ENCODE data around the gene CCDC43. TPM values are rescaled to one million over a fixed set of nuclear protein-coding genes. Genes with fewer than 3 reads are reported as not detected.
"Not testable (repeated sequence)": the region's sequence is repeated elsewhere in the genome, so short reads cannot be mapped to it uniquely, and the experiment has no call there.

CCDC43 gene
- total RNA-seq, 2 experiments from 2014 or later = 34.4 to 36.7 TPM

DNA sequence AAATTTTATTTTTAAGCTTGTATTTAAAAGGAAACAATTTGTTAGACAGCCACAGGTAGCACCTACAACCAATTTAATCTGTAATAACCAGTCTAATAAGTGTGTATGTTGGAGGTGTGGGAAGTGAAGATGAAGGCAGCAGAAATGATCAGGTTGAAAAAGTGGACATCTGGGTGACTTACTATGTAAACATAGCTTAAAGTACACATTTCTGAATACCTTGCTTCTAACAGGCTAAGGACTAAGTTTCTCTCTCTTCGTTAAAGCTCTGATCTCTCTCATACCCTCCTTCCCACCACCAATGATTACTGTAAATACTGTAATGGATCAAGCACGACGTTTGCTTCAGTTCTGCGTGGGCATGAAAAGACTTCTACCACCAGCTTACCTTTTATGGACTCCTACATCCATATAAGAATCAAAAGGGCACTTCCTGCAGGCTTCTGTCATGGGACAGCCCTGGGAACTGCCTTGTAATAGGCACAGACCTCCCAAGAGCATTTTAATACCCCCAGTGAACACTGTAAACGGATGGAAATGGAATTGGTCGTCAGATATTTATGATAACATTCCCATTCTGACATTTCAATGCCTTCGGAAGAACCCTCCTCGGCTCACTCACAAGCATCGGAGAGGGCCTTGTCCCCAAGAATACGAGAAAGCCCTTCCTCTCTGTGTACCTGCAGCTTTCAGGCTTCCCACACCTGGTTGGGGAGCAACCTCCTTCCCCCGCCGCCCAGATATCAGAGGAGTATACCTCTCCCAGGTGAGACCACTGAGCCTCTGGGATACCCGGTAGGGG is 700 bp downstream of the CCDC43 start:
- peaks cover 26% of the 10 kb centered on the region for H3K4me1 Mint-ChIP-seq
- H3K27me3 Mint-ChIP-seq = no peaks in the 10 kb centered on the region
- no peaks in the 10 kb centered on the region for H3K9me3 Mint-ChIP-seq
- H3K4me3 Mint-ChIP-seq = peak overlapping the region; percentile 99
- peaks cover 4% of the 10 kb centered on the region for H3K36me3 Mint-ChIP-seq
- H3K27ac Mint-ChIP-seq = peak overlapping the region; percentile 94
- DNase-seq = no peak

DNA sequence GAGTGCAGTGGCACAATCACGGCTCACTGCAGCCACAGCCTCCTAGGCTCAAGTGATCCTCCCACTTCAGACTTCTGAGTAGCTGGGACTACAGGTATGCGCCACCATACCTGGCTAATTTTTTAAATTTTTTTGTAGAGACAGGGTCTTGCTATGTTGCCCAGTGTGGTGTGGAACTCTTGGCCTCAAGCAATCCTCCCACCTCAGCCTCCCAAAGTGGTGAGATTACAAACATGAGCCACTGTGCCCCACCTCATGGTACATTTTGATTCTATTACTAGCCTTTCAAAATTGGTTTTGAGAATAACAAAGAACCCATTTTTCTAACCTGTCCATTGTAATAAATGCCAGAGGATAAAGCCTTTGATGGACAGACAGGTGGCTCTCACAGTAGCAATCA is 1.4 kb downstream of the CCDC43 start:
- Mint-ChIP-seq H3K27ac (no peak overlapping the region), H3K4me1 (peaks cover 33% of the 10 kb centered on the region), H3K9me3 (no peaks in the 10 kb centered on the region), H3K36me3 (peaks cover 7% of the 10 kb centered on the region), H3K4me3 (peak overlapping the region; percentile 99), H3K27me3 (no peaks in the 10 kb centered on the region)
- no peak for DNase-seq

DNA sequence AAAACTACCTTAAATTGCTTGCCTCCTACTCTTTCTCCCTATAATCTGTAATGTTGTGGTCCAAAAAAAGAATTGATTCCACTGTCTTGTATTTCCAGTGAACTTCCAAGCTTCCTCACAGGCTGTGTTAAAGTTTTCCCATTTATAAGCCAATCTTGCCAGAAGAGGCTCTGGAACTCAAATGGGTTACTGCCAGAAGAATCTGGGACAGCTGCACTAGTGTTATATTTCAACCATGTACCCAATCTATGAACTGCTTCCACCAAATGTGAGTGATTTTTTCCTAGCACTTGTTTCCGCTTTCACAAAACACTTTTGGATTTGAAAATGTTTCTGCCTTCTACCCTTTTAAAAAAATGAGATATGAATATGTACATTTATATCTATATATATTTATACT is 1.8 kb downstream of the CCDC43 start:
- DNase-seq = no peak
- Mint-ChIP-seq H3K27ac (no peak overlapping the region), H3K4me3 (no peak overlapping the region), H3K27me3 (no peaks in the 10 kb centered on the region), H3K36me3 (peaks cover 10% of the 10 kb centered on the region), H3K9me3 (no peaks in the 10 kb centered on the region), H3K4me1 (peaks cover 35% of the 10 kb centered on the region)

DNA sequence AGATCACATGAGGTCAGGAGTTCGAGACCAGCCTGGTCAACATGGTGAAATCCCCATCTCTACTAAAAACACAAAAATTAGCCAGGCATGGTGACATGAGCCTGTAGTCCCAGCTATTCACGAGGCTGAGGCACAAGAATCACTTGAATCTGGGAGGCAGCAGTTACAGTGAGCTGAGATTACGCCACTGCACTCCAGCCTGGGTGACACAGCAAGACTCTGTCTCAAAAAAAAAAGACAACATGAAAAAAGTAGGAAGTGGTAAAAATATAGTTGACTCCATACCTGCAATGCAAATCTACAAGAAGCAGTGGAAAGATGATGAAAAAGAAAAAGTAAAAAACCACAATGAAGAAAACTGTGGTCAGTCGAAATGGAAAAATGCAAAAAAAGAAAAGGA is 6.3 kb downstream of the CCDC43 start:
- peak overlapping the region; percentile 5 for H3K4me3 Mint-ChIP-seq
- not testable (repeated sequence) for H3K27me3 Mint-ChIP-seq, H3K9me3 Mint-ChIP-seq, DNase-seq
- H3K4me1 Mint-ChIP-seq = peaks cover 23% of the 10 kb centered on the region
- H3K36me3 Mint-ChIP-seq = peaks cover 13% of the 10 kb centered on the region
- H3K27ac Mint-ChIP-seq = peak overlapping the region; percentile 57

DNA sequence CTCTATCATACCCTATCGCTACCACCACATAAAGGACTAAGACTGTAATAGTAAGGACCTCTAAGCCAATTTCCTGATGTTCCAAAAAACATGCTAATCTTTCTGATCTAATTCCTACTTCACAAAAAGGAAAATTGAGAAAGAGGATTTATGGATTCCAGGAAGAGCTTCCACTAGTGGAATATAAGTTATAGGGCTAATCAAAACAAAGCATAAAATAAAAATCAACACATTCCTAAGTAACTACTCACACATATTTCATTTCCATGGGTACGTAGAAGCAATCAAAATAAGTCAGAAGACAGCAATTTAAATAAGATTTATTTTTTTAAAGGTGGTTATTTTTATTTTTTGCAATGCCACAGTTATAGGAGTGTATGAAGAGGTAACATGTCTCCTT is 12.4 kb downstream of the CCDC43 start:
- H3K27me3 Mint-ChIP-seq = no peaks in the 10 kb centered on the region
- no peak for DNase-seq
- peaks cover 3% of the 10 kb centered on the region for H3K36me3 Mint-ChIP-seq
- H3K4me3 Mint-ChIP-seq = no peak overlapping the region
- H3K9me3 Mint-ChIP-seq = no peaks in the 10 kb centered on the region
- peaks cover 3% of the 10 kb centered on the region for H3K4me1 Mint-ChIP-seq
- H3K27ac Mint-ChIP-seq = no peak overlapping the region

DNA sequence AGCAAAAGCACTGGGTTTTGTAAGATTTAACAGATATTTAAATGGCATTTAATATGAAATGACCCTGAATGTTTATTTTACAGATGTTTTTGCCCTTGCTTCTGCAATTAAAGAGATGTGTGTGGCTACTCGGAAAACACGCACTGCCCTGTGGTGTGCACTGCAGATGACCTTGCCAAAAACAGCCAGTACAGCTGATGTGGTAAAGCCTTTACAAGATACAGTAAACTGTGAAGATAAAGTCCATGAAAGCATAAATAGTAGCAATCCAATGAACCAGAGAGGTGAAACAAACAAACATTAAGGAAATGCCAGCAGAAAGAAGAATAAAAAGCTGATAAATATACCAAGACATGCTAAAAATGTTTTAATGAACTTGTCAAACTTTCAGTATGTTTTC is 15.7 kb downstream of the CCDC43 start:
- H3K4me3 Mint-ChIP-seq = no peak overlapping the region
- H3K27me3 Mint-ChIP-seq = no peaks in the 10 kb centered on the region
- no peaks in the 10 kb centered on the region for H3K9me3 Mint-ChIP-seq
- no peak for DNase-seq
- H3K27ac Mint-ChIP-seq = no peak overlapping the region
- no peaks in the 10 kb centered on the region for H3K36me3 Mint-ChIP-seq
- no peaks in the 10 kb centered on the region for H3K4me1 Mint-ChIP-seq

DNA sequence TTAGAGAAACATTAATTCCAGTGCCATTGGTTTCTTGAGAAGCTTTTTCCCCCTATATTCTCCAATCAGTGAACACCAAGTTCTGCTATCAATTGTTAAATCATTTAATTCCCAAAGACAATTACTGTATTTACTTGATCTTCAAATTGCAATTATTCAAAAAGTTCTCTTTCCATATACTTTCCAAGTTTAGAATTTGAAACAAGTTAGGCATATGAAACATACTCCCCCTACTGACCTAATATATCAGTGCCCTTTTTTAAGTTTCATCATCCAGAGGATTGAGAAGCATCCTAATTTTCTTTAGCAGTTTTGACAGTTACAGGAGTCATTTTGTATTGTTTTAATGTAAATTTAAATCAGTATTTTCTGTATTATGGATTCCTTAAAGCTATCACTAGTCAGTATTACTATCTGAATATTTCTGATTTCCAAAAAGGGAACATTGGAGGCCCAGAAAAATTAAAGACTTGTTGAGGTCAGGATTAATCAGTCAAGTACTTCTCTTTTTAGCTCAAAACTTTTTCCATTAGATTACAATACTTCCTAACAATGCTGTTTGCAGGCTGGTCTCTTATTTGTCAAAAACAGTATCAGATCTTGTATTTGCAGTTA is 17.0 kb downstream of the CCDC43 start:
- Mint-ChIP-seq H3K9me3 (no peaks in the 10 kb centered on the region), H3K27me3 (no peaks in the 10 kb centered on the region), H3K36me3 (no peaks in the 10 kb centered on the region), H3K4me1 (peaks cover 2% of the 10 kb centered on the region), H3K27ac (no peak overlapping the region), H3K4me3 (no peak overlapping the region)
- no peak for DNase-seq

DNA sequence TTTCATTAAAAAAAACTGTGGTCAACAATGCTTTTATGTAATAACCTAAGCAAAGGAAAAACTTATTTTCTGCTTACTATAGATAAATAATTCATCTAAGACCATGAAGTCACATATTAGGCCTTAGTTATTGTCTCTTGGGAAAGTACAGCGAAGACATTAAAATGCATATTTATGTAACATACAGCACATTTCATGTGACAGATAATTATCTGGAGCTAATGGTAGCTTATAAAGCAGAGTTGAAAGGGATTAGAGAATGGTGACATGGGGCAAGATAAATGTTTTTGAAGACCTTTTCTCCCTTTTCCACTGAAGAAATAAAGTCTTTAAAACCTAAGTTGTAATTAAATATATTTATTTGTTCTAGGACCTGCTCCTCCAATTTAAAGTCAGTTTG is 23.6 kb downstream of the CCDC43 start:
- Mint-ChIP-seq H3K27ac (no peak overlapping the region), H3K4me3 (no peak overlapping the region), H3K36me3 (no peaks in the 10 kb centered on the region), H3K4me1 (peaks cover 2% of the 10 kb centered on the region), H3K27me3 (peaks cover 6% of the 10 kb centered on the region), H3K9me3 (no peaks in the 10 kb centered on the region)
- no peak for DNase-seq

DNA sequence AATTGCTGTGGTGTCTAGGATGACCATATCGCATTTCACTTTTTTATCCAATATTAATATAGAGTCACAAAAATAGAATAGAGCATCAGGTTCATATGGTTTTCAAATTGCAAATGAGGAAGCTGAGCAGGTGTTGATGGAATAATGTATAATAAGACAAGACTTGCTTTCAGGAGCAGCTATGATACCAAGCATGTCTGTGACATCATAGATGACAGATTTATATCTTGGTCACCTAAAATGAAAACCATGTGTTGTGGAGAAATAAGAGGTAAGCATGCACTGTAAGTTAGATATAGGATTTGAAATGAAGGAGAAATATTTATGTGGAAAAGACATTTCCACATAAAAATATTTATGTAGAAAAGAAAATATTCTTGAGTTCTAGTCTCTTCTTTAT is 24.7 kb downstream of the CCDC43 start:
- H3K27ac Mint-ChIP-seq = no peak overlapping the region
- no peak overlapping the region for H3K4me3 Mint-ChIP-seq
- H3K9me3 Mint-ChIP-seq = no peaks in the 10 kb centered on the region
- H3K4me1 Mint-ChIP-seq = peaks cover 2% of the 10 kb centered on the region
- peaks cover 6% of the 10 kb centered on the region for H3K27me3 Mint-ChIP-seq
- H3K36me3 Mint-ChIP-seq = no peaks in the 10 kb centered on the region
- DNase-seq = no peak

DNA sequence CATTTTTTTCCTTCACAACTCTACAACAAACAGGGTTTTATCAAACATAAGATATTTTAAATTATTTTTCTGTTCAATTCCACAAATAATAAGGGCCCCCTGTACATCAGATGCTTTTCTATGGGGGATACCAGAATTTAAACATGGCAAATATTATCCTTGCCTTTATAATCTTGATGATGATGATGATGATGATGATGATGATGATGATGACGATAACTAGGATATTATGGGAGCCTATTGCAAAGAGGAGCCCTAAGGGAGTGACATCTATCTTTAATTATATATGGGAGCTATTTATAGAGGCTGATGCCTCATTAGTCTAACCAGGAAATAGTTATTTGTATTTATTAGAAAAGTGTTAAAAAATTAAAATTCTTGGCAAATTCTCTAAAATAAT is 26.5 kb downstream of the CCDC43 start:
- Mint-ChIP-seq H3K4me3 (no peak overlapping the region), H3K27ac (no peak overlapping the region), H3K4me1 (peaks cover 2% of the 10 kb centered on the region), H3K9me3 (no peaks in the 10 kb centered on the region), H3K36me3 (no peaks in the 10 kb centered on the region), H3K27me3 (peaks cover 10% of the 10 kb centered on the region)
- DNase-seq = no peak

DNA sequence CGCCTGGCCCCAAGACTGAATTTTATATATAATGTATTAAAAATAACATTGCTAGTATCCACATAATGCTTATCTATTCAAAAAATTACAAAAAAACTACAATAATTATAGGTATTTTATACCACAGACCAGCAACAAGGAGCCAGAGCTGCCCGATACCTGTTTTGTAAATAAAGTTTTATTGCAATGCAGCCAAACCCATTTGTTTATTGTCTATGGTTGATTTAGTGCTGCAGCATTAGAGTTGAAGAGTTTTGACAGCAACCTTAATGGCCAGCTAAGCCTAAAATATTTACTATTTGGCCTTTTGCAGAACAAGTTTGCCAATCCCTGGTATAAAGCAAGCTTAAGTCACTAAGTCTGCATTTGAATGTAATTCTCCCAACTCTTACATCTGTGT is 27.7 kb downstream of the CCDC43 start:
- no peaks in the 10 kb centered on the region for H3K9me3 Mint-ChIP-seq
- H3K27ac Mint-ChIP-seq = no peak overlapping the region
- no peak overlapping the region for H3K4me3 Mint-ChIP-seq
- peaks cover 3% of the 10 kb centered on the region for H3K36me3 Mint-ChIP-seq
- H3K4me1 Mint-ChIP-seq = peaks cover 3% of the 10 kb centered on the region
- H3K27me3 Mint-ChIP-seq = peaks cover 22% of the 10 kb centered on the region
- DNase-seq = no peak

DNA sequence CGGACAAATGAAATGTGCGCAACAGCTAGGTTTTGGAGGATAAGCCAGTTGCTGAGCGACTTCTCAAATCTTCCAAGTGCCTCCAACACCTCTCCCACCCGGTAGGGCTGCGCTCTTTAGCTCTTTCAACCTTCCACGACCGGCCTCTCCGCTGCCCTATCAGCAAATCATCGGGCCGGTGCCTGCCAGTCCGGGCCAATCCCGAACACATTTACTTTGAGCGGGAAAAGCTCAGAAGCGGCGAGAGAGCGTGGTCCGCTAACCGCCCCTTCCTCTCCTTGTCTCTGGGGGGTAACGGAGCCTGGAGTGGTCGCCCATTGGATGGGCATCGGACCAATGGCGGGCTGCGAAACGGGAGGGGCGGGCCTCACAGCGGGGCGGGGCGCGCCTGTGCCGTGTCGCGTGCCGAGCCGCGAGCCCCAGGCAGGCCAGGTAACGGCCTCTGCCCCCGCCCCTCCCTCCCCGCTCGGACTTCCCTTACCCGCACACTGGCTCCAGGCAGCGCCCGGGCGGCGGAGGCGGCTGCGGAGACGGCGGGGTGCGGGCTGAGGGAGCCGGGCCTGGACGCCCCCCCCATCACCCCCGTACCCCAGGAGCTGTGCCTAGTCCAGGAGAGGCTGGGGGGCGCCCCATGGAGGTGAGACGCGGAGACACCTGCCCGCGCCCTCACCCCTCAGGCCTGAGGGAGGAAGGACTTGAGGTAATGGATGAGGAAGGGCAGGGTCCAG is 33.4 kb downstream of the CCDC43 start, which contains the start of gene MEIOC:
Gene MEIOC, plus strand, starts transcription at position 486 of the 728 bp plus-strand sequence. Its CDS starts 146 bp downstream, at position 632.
- Mint-ChIP-seq H3K4me1 (peaks cover 5% of the 10 kb centered on the region), H3K27ac (no peak within 1 kb of the TSS), H3K9me3 (peaks cover 3% of the 10 kb centered on the region), H3K36me3 (peaks cover 3% of the 10 kb centered on the region), H3K4me3 (peak within 1 kb of the TSS; percentile 35), H3K27me3 (peaks cover 53% of the 10 kb centered on the region)
- peak; percentile 48 for DNase-seq

DNA sequence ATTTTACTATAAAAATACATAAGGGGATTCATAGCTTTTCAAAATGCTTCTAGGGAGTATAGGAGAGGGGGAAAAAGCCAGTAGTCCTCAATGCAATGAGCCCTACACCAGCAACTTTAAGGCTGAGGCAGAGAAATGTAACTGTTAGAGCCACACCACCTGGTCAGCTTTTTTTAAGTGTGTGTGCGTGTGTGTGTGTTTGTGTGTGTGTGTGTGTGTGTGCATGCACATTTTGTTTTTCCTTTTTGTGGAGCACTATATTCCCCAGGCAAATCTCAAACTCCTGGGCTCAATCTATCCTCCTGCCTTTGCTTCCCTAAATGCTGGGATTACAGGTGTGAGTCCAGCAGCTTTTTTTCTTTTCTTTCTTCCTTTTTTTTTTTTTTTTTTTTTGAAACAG is 35.6 kb downstream of the CCDC43 start:
- peaks cover 5% of the 10 kb centered on the region for H3K4me1 Mint-ChIP-seq
- H3K27ac Mint-ChIP-seq = no peak overlapping the region
- peaks cover 62% of the 10 kb centered on the region for H3K27me3 Mint-ChIP-seq
- DNase-seq = no peak
- H3K4me3 Mint-ChIP-seq = no peak overlapping the region
- peaks cover 3% of the 10 kb centered on the region for H3K36me3 Mint-ChIP-seq
- peaks cover 3% of the 10 kb centered on the region for H3K9me3 Mint-ChIP-seq

DNA sequence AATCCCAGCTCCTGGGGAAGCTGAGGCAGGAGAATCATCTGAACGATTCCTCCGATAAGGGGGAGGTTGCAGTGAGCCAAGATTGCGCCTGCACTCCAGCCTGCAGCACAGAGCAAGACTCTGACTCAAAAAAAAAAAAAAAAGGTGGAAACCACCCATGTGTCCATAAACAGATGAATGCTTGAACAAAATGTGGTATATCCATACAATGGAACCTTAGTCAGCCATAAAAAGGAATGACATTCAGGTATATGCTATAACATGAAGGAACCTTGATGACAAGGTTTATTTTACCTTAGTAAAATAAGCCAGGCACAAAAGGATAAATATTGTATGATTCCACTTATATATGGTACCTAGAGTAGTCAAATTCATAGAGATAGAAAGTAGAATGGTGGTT is 36.2 kb downstream of the CCDC43 start:
- no peak overlapping the region for H3K4me3 Mint-ChIP-seq
- peaks cover 66% of the 10 kb centered on the region for H3K27me3 Mint-ChIP-seq
- H3K36me3 Mint-ChIP-seq = peaks cover 3% of the 10 kb centered on the region
- no peak for DNase-seq
- peaks cover 5% of the 10 kb centered on the region for H3K4me1 Mint-ChIP-seq
- H3K9me3 Mint-ChIP-seq = peaks cover 3% of the 10 kb centered on the region
- H3K27ac Mint-ChIP-seq = no peak overlapping the region

DNA sequence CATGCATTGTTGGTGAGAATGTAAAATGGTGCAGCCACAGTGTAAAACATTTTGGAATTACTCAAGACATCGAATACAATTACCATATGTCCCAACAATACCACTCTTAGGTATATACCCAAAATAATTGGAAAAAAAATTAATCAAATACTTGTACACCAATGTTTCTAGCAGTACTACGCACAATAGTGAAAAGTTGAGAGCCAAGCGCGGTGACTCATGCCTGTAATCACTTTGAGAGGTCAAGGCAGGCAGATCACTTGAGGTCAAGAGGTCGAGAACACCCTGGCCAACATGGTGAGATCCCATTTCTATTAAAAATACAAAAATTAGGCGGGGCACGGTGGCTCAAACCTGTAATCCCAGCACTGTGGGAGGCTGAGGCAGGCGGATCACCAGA is 36.8 kb downstream of the CCDC43 start:
- Mint-ChIP-seq H3K36me3 (peaks cover 3% of the 10 kb centered on the region), H3K4me3 (no peak overlapping the region), H3K4me1 (peaks cover 5% of the 10 kb centered on the region), H3K9me3 (peaks cover 3% of the 10 kb centered on the region), H3K27ac (no peak overlapping the region), H3K27me3 (peaks cover 66% of the 10 kb centered on the region)
- no peak for DNase-seq

All from activated naive CD8-positive, alpha-beta T cell treated with anti-CD3 and anti-CD28 coated beads for 36 hours (primary cell).